IMR-90 (cell line): ENCODE measurements around the gene SPOUT1. TPM values are rescaled to one million over a fixed set of nuclear protein-coding genes. Genes with fewer than 3 reads are reported as not detected.

Source experiments
- ATAC-seq: fragments of 200-7000 bp; cut with Tn5 transposase; 2 replicates; pipeline ENCODE4 v1.9.1; 2020; ENCODE audit warnings: low read depth, mild to moderate bottlenecking, moderate library complexity
- BruUV-seq: library from RNA; stranded (reverse); fragments of 400-500 nt; replicated peaks from 2 replicates; lab custom pipeline; 2021; lab: Mats Ljungman, UMichigan
- CTCF ChIA-PET: fragments of 300-600 bp; formaldehyde crosslinking; extraction: SDS; loops from one replicate; lab custom pipeline; 2021; ENCODE audit warnings: antibody characterized with exemption; lab: Yijun Ruan, JAX
- POLR2A ChIA-PET: fragments of 300-600 bp; sonication (Branson Sonifier 250); formaldehyde crosslinking; loops from one replicate; lab custom pipeline; 2022; ENCODE audit warnings: antibody characterized with exemption; ENCODE audit not compliant: unreplicated experiment; lab: Charles Lee
- DNase-seq: peaks from one replicate; pipeline ENCODE4 v3.0.0; 2013
- H2AFZ ChIP-seq: replicated peaks from 2 replicates; pipeline ENCODE3; 2013; ENCODE audit warnings: low read length, mild to moderate bottlenecking; ENCODE audit not compliant: poor library complexity
- H2AK5ac ChIP-seq: 2 replicates; pipeline ENCODE4 v1.6.1; 2013; ENCODE audit warnings: low read depth, low read length, inconsistent platforms
- H2AK9ac ChIP-seq: replicated peaks from 2 replicates; pipeline ENCODE3; 2013; ENCODE audit warnings: mild to moderate bottlenecking, low read depth, low read length, moderate library complexity; ENCODE audit not compliant: poor library complexity
- H2BK120ac ChIP-seq: 2 replicates; pipeline ENCODE4 v1.6.1; 2013; ENCODE audit warnings: low read depth, low read length, inconsistent platforms
- H2BK15ac ChIP-seq: 3 replicates; pipeline ENCODE4 v1.6.1; 2013; ENCODE audit warnings: low read depth, low read length, inconsistent platforms
- H2BK20ac ChIP-seq: 2 replicates; pipeline ENCODE4 v1.6.1; 2013; ENCODE audit warnings: low read depth, mild to moderate bottlenecking, inconsistent platforms, low read length, moderate library complexity
- H2BK5ac ChIP-seq: 2 replicates; pipeline ENCODE4 v1.6.1; 2013; ENCODE audit warnings: mild to moderate bottlenecking, low read depth, low read length, inconsistent platforms; ENCODE audit not compliant: poor library complexity, severe bottlenecking
- H3K14ac ChIP-seq: replicated peaks from 2 replicates; pipeline ENCODE4 v1.6.1; 2013; ENCODE audit warnings: low read depth, low read length, inconsistent platforms
- H3K18ac ChIP-seq: 2 replicates; pipeline ENCODE4 v1.6.1; 2013; ENCODE audit warnings: low read depth, low read length, control low read depth
- H3K23ac ChIP-seq: 2 replicates; pipeline ENCODE4 v1.6.1; 2013; ENCODE audit warnings: low read depth, low read length, inconsistent platforms
- H3K27ac ChIP-seq: 2 replicates; pipeline ENCODE4 v1.5.1; 2013; ENCODE audit warnings: mild to moderate bottlenecking, control low read depth, low read length; ENCODE audit not compliant: insufficient read depth
- H3K27me3 ChIP-seq: 2 replicates; pipeline ENCODE4 v1.6.1; 2013; ENCODE audit warnings: low read length; ENCODE audit not compliant: control insufficient read depth, insufficient read depth
- H3K36me3 ChIP-seq: 2 replicates; pipeline ENCODE4 v1.6.1; 2013; ENCODE audit warnings: low read length, mixed read lengths; ENCODE audit not compliant: control insufficient read depth, insufficient read depth
- H3K4ac ChIP-seq: 2 replicates; pipeline ENCODE4 v1.6.1; 2013; ENCODE audit warnings: low read depth, low read length, inconsistent platforms
- H3K4me1 ChIP-seq: 2 replicates; pipeline ENCODE4 v1.6.1; 2013; ENCODE audit warnings: low read length, mixed read lengths; ENCODE audit not compliant: control insufficient read depth, insufficient read depth
- H3K4me2 ChIP-seq: 2 replicates; pipeline ENCODE4 v1.6.1; 2013; ENCODE audit warnings: low read depth, mild to moderate bottlenecking, control low read depth, low read length, moderate library complexity
- H3K4me3 ChIP-seq: 2 replicates; pipeline ENCODE4 v1.5.1; 2013; ENCODE audit warnings: low read depth, mild to moderate bottlenecking, control low read depth, low read length, moderate library complexity; ENCODE audit not compliant: insufficient read depth
- H3K56ac ChIP-seq: 2 replicates; pipeline ENCODE4 v1.6.1; 2013; ENCODE audit warnings: low read length, inconsistent platforms; ENCODE audit not compliant: insufficient read depth; ENCODE audit errors: extremely low read depth
- H3K79me1 ChIP-seq, 2 experiments: 2 replicates each; pipeline ENCODE4 v1.6.1; 2013; ENCODE audit warnings: low read length in 2 of 2, inconsistent platforms in 1 of 2, low read depth in 1 of 2
- H3K9ac ChIP-seq: 2 replicates; pipeline ENCODE4 v1.6.1; 2013; ENCODE audit warnings: low read depth, low read length, control low read depth
- H3K9me1 ChIP-seq: 2 replicates; pipeline ENCODE4 v1.6.1; 2013; ENCODE audit warnings: low read length, inconsistent platforms; ENCODE audit not compliant: insufficient read depth
- H3K9me3 ChIP-seq: 2 replicates; pipeline ENCODE4 v1.6.1; 2013; ENCODE audit warnings: low read length; ENCODE audit not compliant: control insufficient read depth, insufficient read depth
- H4K20me1 ChIP-seq: 2 replicates; pipeline ENCODE4 v1.6.1; 2013; ENCODE audit warnings: low read length, inconsistent platforms; ENCODE audit not compliant: insufficient read depth
- H4K5ac ChIP-seq: 2 replicates; pipeline ENCODE4 v1.6.1; 2013; ENCODE audit warnings: mild to moderate bottlenecking, low read depth, low read length, control low read depth
- H4K8ac ChIP-seq, 2 experiments: 2 replicates each; pipeline ENCODE4 v1.6.1; 2013; ENCODE audit warnings: low read depth in 2 of 2, low read length in 2 of 2, control low read depth in 1 of 2, inconsistent platforms in 1 of 2
- H4K91ac ChIP-seq: 2 replicates; pipeline ENCODE4 v1.6.1; 2013; ENCODE audit warnings: low read depth, low read length, inconsistent platforms; ENCODE audit not compliant: insufficient read depth
- CTCF ChIP-seq: conservative IDR thresholded peaks from 2 replicates; pipeline ENCODE4 v1.5.1; 2012; ENCODE audit warnings: mild to moderate bottlenecking, low read depth, low read length, improper control_type of control experiment
- ELK1 ChIP-seq: fragments of 150-350 bp; IDR thresholded peaks from 2 replicates; pipeline ENCODE4 v1.6.1; 2016; ENCODE audit warnings: low read depth, mild to moderate bottlenecking, low read length, moderate library complexity, borderline replicate concordance
- MAZ ChIP-seq: IDR thresholded peaks from 2 replicates; pipeline ENCODE4 v1.6.1; 2012; ENCODE audit warnings: low read depth, mild to moderate bottlenecking, low read length, improper control_type of control experiment, moderate library complexity, borderline replicate concordance
- MXI1 ChIP-seq: IDR thresholded peaks from 2 replicates; pipeline ENCODE4 v1.6.1; 2012; ENCODE audit warnings: low read depth, mild to moderate bottlenecking, low read length, moderate library complexity, borderline replicate concordance
- NFE2L2 ChIP-seq: fragments of 150-350 bp; IDR thresholded peaks from 2 replicates; pipeline ENCODE4 v1.6.1; 2016; ENCODE audit warnings: low read depth, mild to moderate bottlenecking, low read length
- POLR2A ChIP-seq: IDR thresholded peaks from 2 replicates; pipeline ENCODE4 v1.6.1; 2012; ENCODE audit warnings: mild to moderate bottlenecking, low read depth, low read length
- RAD21 ChIP-seq: IDR thresholded peaks from 2 replicates; pipeline ENCODE4 v1.6.1; 2012; ENCODE audit warnings: low read length, improper control_type of control experiment
- RFX5 ChIP-seq: IDR thresholded peaks from 2 replicates; pipeline ENCODE4 v1.8.0; 2012; ENCODE audit warnings: low read depth, mild to moderate bottlenecking, low read length, moderate library complexity
- SMC3 ChIP-seq: fragments of 150-350 bp; IDR thresholded peaks from 2 replicates; pipeline ENCODE4 v1.6.1; 2016; ENCODE audit warnings: low read depth, mild to moderate bottlenecking, antibody characterized with exemption, low read length, moderate library complexity
- USF2 ChIP-seq: fragments of 150-350 bp; IDR thresholded peaks from 2 replicates; pipeline ENCODE4 v1.6.1; 2017; ENCODE audit warnings: mild to moderate bottlenecking, antibody characterized with exemption, low read length, low read depth
- WGBS, 2 experiments: methylation state at CpG; one replicate each; pipeline versions ENCODE4 v1.1.5 to v1.1.7; 2013; ENCODE audit warnings: missing lambda C conversion rate in 2 of 2; ENCODE audit not compliant: insufficient read length in 1 of 2; ENCODE audit errors: extremely low coverage in 2 of 2; 5-methylcytosine and 5-hydroxymethylcytosine counted together
- dilution Hi-C: fragments of 300-500 bp; cut with HindIII; formaldehyde crosslinking; loops from one replicate; pipeline ENCODE4 v1.14.3; 2018; ENCODE audit warnings: low sequenced_read_pairs; ENCODE audit not compliant: unreplicated experiment
- in situ Hi-C: fragments of 300-500 bp; cut with MboI; formaldehyde crosslinking; loops from 3 replicates; pipeline ENCODE4 v1.14.3; 2019; ENCODE audit warnings: low sequenced_read_pairs, inconsistent platforms, mixed read lengths
- intact Hi-C: fragments of 100-400 bp; cut with micrococcal nuclease; formaldehyde crosslinking; loops from 2 replicates; pipeline ENCODE4 v1.10.0; 2022
- polyA plus RNA-seq, 3 experiments: library from polyadenylated mRNA; depleted of rRNA; stranded (reverse); fragments of >200 nt; gene quantifications; 2 replicates each; pipeline ENCODE4 v1.2.3, GENCODE V29; 2012; ENCODE audit warnings: low replicate concordance in 1 of 3
- total RNA-seq: library from RNA; depleted of rRNA; stranded (reverse); fragments of >200 nt; gene quantifications from 2 replicates; pipeline ENCODE4 v1.2.3, GENCODE V29; 2012

SPOUT1 gene
- total and polyA plus RNA-seq, 2 of the 4 experiments (the other 2 are of a cell fraction) = 17.9 to 27.8 TPM

GRCh38 chr9:128782669-128783068, 46.9 kb downstream of the SPOUT1 start:
- Histone ChIP-seq H3K4ac (no peak overlapping the region), H2BK5ac (no peak overlapping the region), H3K56ac (no peak overlapping the region), H4K20me1 (0 out of 2 replicates have a peak, but pooled peaks cover 5% of the 10 kb centered on the region), H2AFZ (no peak overlapping the region), H3K27ac (no peak overlapping the region), H4K8ac (no peak overlapping the region), H2BK20ac (no peak overlapping the region), H3K9ac (no peak overlapping the region), H3K4me3 (no peak overlapping the region), H3K79me1 (peaks cover 0 to 8% of the 10 kb centered on the region in 2 experiments; a peak in 2 of 4 replicates), H3K27me3 (no peaks in the 10 kb centered on the region), H2AK5ac (no peak overlapping the region), H4K5ac (no peak overlapping the region), H3K9me1 (no peaks in the 10 kb centered on the region; the same call in 1 of the 2 replicates), H2BK120ac (no peak overlapping the region), H3K4me2 (no peak overlapping the region), H3K18ac (no peak overlapping the region), H3K9me3 (no peaks in the 10 kb centered on the region), H2BK15ac (no peak overlapping the region), H3K23ac (no peak overlapping the region), H3K4me1 (peaks cover 6% of the 10 kb centered on the region), H4K91ac (no peak overlapping the region), H3K14ac (no peak overlapping the region), H3K36me3 (no peaks in the 10 kb centered on the region), H2AK9ac (no peak overlapping the region)
- dilution Hi-C loops (no loop called here), in situ Hi-C loops (no loop called here), intact Hi-C loops (no loop called here)
- WGBS, 2 experiments = no CpG with 5 or more reads among the region's 1 CpG
- ChIA-PET POLR2A (no interaction called here), CTCF (interaction anchor here (1.7 kb wide), 1 partner anchor 12 kb away, joined by 3 read pairs; no protein-coding TSS in a partner anchor)
- TF ChIP-seq RFX5 (no peak), SMC3 (no peak), RAD21 (no peak), POLR2A (no peak), ELK1 (no peak), NFE2L2 (no peak), CTCF (no peak), MXI1 (no peak), USF2 (no peak), MAZ (no peak)
- ATAC-seq = no peak
- no peak for DNase-seq
- BruUV-seq = no TSS peak
